A549 (cell line): Measurements from ENCODE around the gene TMC4. TPM values are rescaled to one million over a fixed set of nuclear protein-coding genes. Genes with fewer than 3 reads are reported as not detected.

Experiments
- ATAC-seq, 2 experiments: fragments of 200-7000 bp in 1 of 2; fragments of >200 bp in 1 of 2; cut with Nextera tagmentation in 1 of 2; cut with Tn5 transposase in 1 of 2; 3 replicates each; pipeline versions ENCODE4 v1.8.0 to v1.9.1; 2018 to 2020; ENCODE audit warnings: mild to moderate bottlenecking in 1 of 2, moderate library complexity in 1 of 2
- CTCF ChIA-PET: fragments of 300-600 bp; sonication (Branson Sonifier 250); formaldehyde crosslinking; extraction: SDS; loops from one replicate; lab custom pipeline; 2021; ENCODE audit warnings: antibody characterized with exemption, inconsistent platforms; lab: Yijun Ruan, JAX
- POLR2A ChIA-PET: fragments of 350-600 bp; formaldehyde crosslinking; extraction: SDS; loops from one replicate; lab custom pipeline; 2021; ENCODE audit warnings: antibody characterized with exemption, inconsistent platforms; lab: Yijun Ruan, JAX
- DNase-seq, 2 experiments: peaks; one replicate each; pipeline versions ENCODE4 v3.0.0 to v3.0.0-alpha.2; 2011 to 2016; ENCODE audit warnings: low read depth in 1 of 2, low spot score in 1 of 2
- FAIRE-seq: peaks from 2 replicates; lab custom pipeline; 2011; peaks lifted over from hg19 to GRCh38; lab: Jason Lieb, UNC
- H3K27ac ChIP-seq, 2 experiments: fragments of >200 bp; sonication (Bioruptor Twin); formaldehyde crosslinking; 3 replicates each; pipeline ENCODE4 v1.5.1; 2016 to 2017
- H3K4me1 ChIP-seq: fragments of >200 bp; sonication (Bioruptor Twin); formaldehyde crosslinking; 3 replicates; pipeline ENCODE4 v1.6.1; 2016
- H3K4me2 ChIP-seq: fragments of >200 bp; sonication (Bioruptor Twin); formaldehyde crosslinking; 3 replicates; pipeline ENCODE4 v1.6.1; 2016
- H3K4me3 ChIP-seq: fragments of >200 bp; sonication (Bioruptor Twin); formaldehyde crosslinking; 3 replicates; pipeline ENCODE4 v1.5.1; 2016
- H3K9me3 ChIP-seq: fragments of >200 bp; sonication (Bioruptor Twin); formaldehyde crosslinking; 3 replicates; pipeline ENCODE4 v1.6.1; 2016
- CBX2 ChIP-seq: fragments of 200-600 bp; sonication (generic); IDR thresholded peaks from 2 replicates; pipeline ENCODE4 v1.6.1; 2016; ENCODE audit warnings: low read depth, mild to moderate bottlenecking, borderline replicate concordance
- CBX8 ChIP-seq: fragments of 200-600 bp; sonication (generic); IDR thresholded peaks from 2 replicates; pipeline ENCODE4 v1.6.1; 2016
- EHF ChIP-seq: fragments of 250-450 bp; sonication (Bioruptor Pico); IDR thresholded peaks from 2 replicates; pipeline ENCODE4 v1.5.0; 2020; ENCODE audit warnings: mild to moderate bottlenecking
- ELK1 ChIP-seq: fragments of 150-350 bp; IDR thresholded peaks from 2 replicates; pipeline ENCODE4 v1.6.1; 2014; ENCODE audit warnings: low read depth, mild to moderate bottlenecking, low read length
- EP300 ChIP-seq, 2 experiments: fragments of >200 bp; sonication (Bioruptor Twin); formaldehyde crosslinking; IDR thresholded peaks; 2 replicates in 1 of 2; 3 replicates in 1 of 2; pipeline ENCODE4 v1.6.1; 2016 to 2017
- GATA3 ChIP-seq: IDR thresholded peaks from 2 replicates; pipeline ENCODE4 v1.6.1; 2012; ENCODE audit warnings: borderline replicate concordance
- HOXB13 ChIP-seq: fragments of 250-450 bp; sonication (Bioruptor Pico); IDR thresholded peaks from 2 replicates; pipeline ENCODE4 v1.5.0; 2020; ENCODE audit warnings: low read depth, mild to moderate bottlenecking, moderate library complexity
- MYC ChIP-seq: IDR thresholded peaks from 2 replicates; pipeline ENCODE4 v1.6.1; 2012; ENCODE audit warnings: mild to moderate bottlenecking, inconsistent platforms, low read length, improper control_type of control experiment, borderline replicate concordance
- PBX3 ChIP-seq: IDR thresholded peaks from 2 replicates; pipeline ENCODE4 v1.6.1; 2012
- RCOR1 ChIP-seq: fragments of 150-350 bp; IDR thresholded peaks from 2 replicates; pipeline ENCODE4 v1.6.1; 2014; ENCODE audit warnings: antibody characterized with exemption, low read length, low read depth
- REST ChIP-seq: fragments of 200-600 bp; sonication (generic); IDR thresholded peaks from 2 replicates; pipeline ENCODE4 v1.6.1; 2016; ENCODE audit warnings: antibody characterized with exemption, mild to moderate bottlenecking, moderate library complexity
- TFCP2L1 ChIP-seq: fragments of 250-450 bp; sonication (Bioruptor Pico); IDR thresholded peaks from 2 replicates; pipeline ENCODE4 v1.5.0; 2021; ENCODE audit warnings: mild to moderate bottlenecking
- ZFP36 ChIP-seq: fragments of 450-650 bp; IDR thresholded peaks from 2 replicates; pipeline ENCODE4 v1.6.1; 2014; ENCODE audit warnings: borderline replicate concordance; ENCODE audit not compliant: partially characterized antibody
- WGBS: methylation state at CpG from one replicate; pipeline ENCODE4 v1.1.6; 2017; ENCODE audit errors: missing lambda C conversion rate; 5-methylcytosine and 5-hydroxymethylcytosine counted together
- polyA plus RNA-seq, 4 experiments: library from polyadenylated mRNA; depleted of rRNA in 3 of 4; stranded (reverse); fragments of >200 nt; fragmentation: RNase III in 1 of 4; extraction: RNeasy Plus Mini Kit Qiagen cat#74134 plus additional on column Dnase treatment in 1 of 4; gene quantifications; 2 replicates in 3 of 4; 3 replicates in 1 of 4; pipeline ENCODE4 v1.2.3, GENCODE V29; 2011 to 2017

TMC4 gene
- polyA plus RNA-seq, 2 of the 4 experiments (the other 2 are of a cell fraction) = 0.84 to 0.85 TPM

- DNase-seq = no peak
- peak in 1 of 2 experiments; percentile 5; a peak in 3 of 6 replicates for ATAC-seq
- ChIA-PET CTCF (interaction anchor here (1.0 to 4.9 kb wide), 3 partner anchors 8 to 16 kb away, joined by 3 to 25 read pairs (median 4); partner anchors contain the start of gene CNOT3), POLR2A (interaction anchor here (5.5 kb wide), 1 partner anchor 15 kb away, joined by 36 read pairs; the partner anchor contains the start of gene CNOT3)
- no peak for TF ChIP-seq REST
- TF ChIP-seq GATA3 = no peak
- no peak for TF ChIP-seq RCOR1
- TF ChIP-seq ELK1 = no peak
- no peak for TF ChIP-seq TFCP2L1 (CRISPR knock-in tag)
- no peak for TF ChIP-seq CBX2
- no peak for TF ChIP-seq ZFP36
- TF ChIP-seq EHF = no peak
- TF ChIP-seq HOXB13 (CRISPR knock-in tag) = no peak
- Histone ChIP-seq H3K27ac (no peak overlapping the region), H3K9me3 (no peaks in the 10 kb centered on the region), H3K4me2 (no peak overlapping the region), H3K4me1 (no peaks in the 10 kb centered on the region), H3K4me3 (no peak overlapping the region)
- no peak for FAIRE-seq
- WGBS = 98% methylated on average over 11 of the region's 12 CpGs
These were observed 20.7 kb downstream of the TMC4 start for GRCh38 chr19:54152267-54152666.

GRCh38 chr19:54151362-54152035 lies 21.5 kb downstream of the TMC4 start:
- ATAC-seq = peak in 1 of 2 experiments; percentile 3; a peak in 2 of 6 replicates
- no peak for DNase-seq
- no peaks in the 10 kb centered on the region for H3K9me3 ChIP-seq
- FAIRE-seq = no peak
- POLR2A ChIA-PET = interaction anchor here (1.6 to 5.5 kb wide), 2 partner anchors 9 to 14 kb away, joined by 5 to 36 read pairs; partner anchors contain the start of gene CNOT3
- TF ChIP-seq CBX8 = no peak
- TF ChIP-seq PBX3 = no peak
- TF ChIP-seq MYC = no peak
- TF ChIP-seq GATA3 = no peak
- no peak for TF ChIP-seq REST
- no peak for TF ChIP-seq EP300 (IDR thresholded peaks at IDR 0.05)
- TF ChIP-seq TFCP2L1 (CRISPR knock-in tag) = no peak
- TF ChIP-seq, all 56 proteins: peak for 0
- CTCF ChIA-PET = interaction anchor here (1.0 to 4.9 kb wide), 7 partner anchors 7 to 358 kb away, joined by 3 to 25 read pairs (median 4); partner anchors contain the start of genes CNOT3, LENG1, PRPF31 and TFPT
- no peak overlapping the region for H3K4me3 ChIP-seq
- WGBS = 86% methylated on average over 23 of the region's 23 CpGs
- no peak overlapping the region for H3K4me2 ChIP-seq
- no peaks in the 10 kb centered on the region for H3K4me1 ChIP-seq
- H3K27ac ChIP-seq = no peak overlapping the region
